Measurements from ENCODE around the gene SNRNP35.
"Not testable (repeated sequence)": the region's sequence is repeated elsewhere in the genome, so short reads cannot be mapped to it uniquely, and the experiment has no call there.

Gene SNRNP35

GRCh38 chr12:123449856-123450255 lies 8.1 kb upstream of the SNRNP35 start:
- DNase-seq = no peak

DNA sequence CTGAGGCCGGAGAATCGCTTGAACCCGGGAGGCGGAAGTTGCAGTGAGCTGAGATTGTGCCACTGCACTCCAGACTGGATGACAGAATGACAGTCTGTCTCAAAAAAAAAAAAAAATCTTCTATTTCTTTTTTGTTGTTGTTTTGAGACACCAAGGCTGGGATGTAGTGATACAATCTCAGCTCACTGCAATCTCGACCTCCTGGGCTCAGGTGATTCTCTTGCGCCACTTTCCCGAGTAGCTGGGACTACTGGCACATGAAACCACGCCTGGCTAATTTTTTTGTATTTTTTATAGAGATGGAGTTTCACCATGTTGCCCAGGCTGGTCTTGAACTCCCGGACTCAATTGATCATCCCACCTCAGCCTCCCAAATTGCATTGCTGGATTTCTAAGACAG lies 7.3 kb upstream of the SNRNP35 start:
- no peak for DNase-seq

DNA sequence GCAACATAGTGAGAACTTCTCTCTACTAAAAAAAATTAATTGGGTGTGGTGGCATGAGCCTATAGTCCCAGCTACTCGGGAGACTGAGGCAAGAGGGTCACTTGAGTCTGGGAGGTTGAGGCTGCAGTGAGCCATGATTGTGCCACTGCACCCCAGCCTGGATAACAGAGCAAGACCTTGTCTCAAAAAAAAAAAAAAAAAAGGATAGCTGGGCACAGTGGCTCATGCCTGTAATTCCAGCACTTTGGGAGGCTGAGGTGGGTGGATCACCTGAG lies 5.7 kb upstream of the SNRNP35 start:
- DNase-seq = not testable (repeated sequence)

DNA sequence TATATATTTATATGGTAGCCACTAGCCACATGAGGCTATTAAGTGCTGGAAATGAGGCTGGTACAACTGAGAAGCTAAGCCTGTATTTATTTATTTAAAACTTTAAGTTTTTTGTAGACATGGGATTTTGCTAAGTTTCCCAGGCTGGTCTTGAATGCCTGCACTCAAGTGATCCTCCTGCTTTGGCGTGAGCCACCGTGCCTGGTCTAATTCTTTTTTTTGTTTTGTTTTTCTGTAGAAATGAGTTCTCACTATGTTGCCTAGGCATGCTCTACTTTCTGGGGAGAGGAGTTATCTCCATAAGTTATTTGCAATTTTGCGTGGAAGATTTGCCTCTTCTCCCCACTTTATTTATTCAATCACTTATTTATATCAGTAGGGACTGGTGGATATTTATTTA lies 4.8 kb upstream of the SNRNP35 start:
- DNase-seq = no peak

- DNase-seq = not testable (repeated sequence)
Observed at GRCh38 chr12:123463174-123463573, 5.2 kb downstream of the SNRNP35 start.

GRCh38 chr12:123465084-123465483 lies 7.1 kb downstream of the SNRNP35 start:
- DNase-seq = no peak

- DNase-seq = no peak
Observed at GRCh38 chr12:123468786-123469185, 10.8 kb downstream of the SNRNP35 start.

DNA sequence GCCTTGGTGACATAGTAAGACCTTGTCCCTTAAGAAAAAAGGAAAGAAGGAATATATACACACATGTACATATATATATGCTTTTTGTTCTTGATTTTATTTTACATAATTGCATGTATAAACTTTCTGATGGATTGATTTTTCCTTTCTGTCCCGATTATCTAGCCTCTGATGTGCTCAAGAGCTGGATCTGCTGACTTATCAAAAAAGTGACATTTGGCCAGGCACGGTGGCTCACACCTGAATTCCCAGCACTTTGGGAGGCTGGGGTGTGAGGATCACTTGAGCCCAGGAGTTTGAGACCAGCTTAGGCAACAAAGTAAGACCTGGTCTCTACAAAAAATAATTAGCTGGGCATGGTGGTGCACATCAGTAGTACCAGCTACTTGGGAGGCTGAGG lies 12.0 kb downstream of the SNRNP35 start:
- no peak for DNase-seq

DNA sequence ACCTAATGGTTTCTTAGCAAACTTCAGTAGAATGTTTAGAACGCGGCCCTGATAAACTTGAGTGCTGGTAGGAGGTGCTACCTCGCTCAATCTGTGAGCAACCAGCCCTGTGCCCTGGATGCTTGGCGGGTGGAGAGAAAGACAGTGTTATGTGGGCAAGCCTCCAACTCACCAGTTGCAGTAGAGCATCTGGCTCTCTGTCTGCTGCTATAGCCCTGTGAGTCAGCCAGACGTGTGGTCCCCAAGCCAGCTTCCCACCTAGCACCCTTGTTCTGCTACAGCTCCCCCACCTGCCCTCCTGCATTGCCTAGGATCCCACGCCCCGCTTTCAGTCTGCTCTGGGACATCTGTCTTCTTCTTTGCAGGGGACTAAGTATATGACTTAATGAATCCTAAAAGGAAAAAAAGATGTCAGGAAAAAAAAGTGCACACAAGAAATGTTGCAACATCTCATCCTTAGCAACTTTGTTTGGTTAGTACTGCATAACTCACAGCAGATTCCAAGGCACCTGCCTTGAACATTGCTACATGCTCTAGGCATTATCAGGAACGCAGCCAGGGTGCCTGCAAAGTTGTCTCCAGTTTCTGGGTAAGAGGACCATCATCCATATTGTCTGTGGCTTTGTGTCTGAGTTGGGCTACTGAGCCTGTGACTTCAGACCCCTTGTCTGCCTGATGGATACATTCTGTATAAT lies 13.6 kb downstream of the SNRNP35 start:
- no peak for DNase-seq

DNA sequence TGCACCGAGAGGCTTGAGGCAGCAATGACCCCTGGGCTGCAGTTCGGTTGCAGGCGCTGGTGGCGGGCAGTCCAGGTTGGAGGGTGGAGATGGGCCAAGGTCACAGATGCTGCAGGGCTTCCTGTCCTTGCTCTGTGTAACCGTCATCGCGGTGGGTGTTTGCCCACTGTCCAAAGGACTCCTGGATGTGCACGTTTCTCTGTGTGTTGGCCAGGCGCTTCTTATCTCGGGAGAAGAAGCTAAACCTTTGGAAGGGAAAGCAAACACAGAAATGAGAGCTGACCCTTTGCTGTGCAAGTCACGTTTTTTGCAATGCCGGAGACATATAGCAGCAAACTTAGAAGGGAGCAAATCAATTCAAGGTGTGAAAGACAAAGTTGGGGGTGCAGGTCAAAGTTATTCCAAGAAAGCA lies 14.5 kb downstream of the SNRNP35 start:
- no peak for DNase-seq

- no peak for DNase-seq
Observed at GRCh38 chr12:123474485-123475245, 16.7 kb downstream of the SNRNP35 start.

GRCh38 chr12:123475246-123475703 lies 17.3 kb downstream of the SNRNP35 start:
- DNase-seq = no peak

DNA sequence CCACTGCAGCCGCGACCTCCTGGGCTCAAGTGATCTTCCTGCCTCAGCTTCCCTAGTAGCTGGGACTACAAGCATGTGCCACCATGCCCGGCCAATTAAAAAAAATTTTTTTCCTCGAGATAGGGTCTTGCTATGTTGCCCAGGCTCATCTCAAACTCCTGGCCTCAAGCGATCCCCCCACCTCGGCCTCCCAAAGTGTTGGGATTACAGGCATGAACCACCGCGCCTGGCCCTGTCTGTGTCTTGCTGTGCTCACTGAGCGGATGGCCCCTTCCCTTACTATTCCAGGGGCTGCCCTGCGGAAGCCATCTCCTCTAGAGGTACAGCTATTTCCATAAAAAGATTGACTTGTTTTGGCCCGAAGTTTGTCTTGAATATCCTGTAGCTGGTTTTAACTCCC lies 20.1 kb downstream of the SNRNP35 start:
- no peak for DNase-seq

- DNase-seq = no peak
Observed at GRCh38 chr12:123478762-123479161, 20.8 kb downstream of the SNRNP35 start.

DNA sequence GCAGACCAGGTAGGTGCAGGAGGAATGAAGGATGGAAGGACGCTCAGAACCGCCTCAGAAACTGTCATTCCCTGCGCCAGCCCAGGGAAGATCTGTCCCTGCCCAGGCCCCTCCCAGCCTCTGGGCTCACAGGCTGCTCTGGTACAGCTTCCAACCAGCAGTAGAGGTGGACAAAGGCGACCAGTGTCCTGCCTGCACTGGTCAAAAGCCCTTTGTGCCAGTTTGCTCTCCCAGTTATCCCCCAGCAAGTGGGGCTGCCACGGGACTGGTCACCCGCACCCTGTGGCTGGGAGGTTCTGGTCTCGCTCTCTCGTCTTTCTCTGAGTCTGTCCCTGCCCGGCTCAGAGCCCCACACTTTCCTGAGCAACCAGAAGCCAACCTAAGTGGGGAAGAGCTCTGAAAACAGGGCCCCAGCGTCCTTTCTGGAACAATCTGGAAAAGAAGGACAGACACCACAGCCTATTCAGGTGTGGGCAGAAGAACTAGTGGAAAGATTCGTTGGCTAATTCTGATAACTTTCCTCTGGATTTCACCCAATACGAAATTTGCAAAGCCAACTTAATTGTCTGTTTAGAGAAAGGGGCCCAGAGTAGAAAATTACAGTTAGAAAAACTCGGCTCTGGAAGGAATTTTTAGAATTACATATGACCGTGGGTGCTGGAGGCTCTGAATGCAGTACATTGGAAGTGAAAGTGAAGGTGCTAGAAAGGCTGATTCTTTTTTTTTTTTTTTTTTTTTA lies 21.7 kb downstream of the SNRNP35 start:
- no peak for DNase-seq

DNA sequence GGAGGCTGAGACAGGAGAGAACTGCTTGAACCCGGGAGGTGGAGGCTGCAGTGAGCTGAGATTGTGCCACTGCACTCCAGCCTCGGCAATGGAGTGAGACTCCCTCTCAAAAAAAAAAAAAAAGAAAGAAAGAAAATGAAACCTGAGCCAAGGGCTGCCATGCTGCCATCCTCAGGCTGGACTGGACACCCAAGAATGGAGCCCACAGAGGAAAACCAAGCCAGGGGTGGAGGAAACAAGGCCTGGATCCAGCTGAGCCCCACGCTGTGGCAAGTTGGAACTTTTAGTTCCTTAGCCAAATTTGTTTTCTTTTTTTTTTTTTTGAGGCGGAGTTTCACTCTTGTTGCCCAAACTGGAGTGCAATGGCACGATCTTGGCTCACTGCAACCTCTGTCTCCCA lies 23.3 kb downstream of the SNRNP35 start:
- DNase-seq = not testable (repeated sequence)

DNA sequence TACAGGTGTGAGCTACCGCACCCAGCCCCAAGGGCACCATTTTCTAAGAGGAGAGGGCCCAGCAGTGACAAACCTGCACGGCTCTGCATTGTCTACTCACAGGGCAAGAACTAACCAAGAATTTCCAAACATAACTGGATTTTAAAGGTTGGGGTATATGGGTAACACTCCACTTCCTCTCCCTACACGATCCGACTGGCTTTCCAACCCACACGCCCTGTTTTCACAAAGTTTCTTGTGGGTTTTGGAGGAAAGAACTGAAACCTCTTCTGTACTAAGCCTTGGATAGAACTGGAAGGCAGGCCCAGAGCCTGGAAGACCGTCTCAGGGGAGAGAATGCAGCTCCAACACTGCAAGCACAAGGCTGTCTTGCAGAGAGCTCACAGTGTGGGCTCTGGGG lies 24.9 kb downstream of the SNRNP35 start:
- DNase-seq = no peak

- DNase-seq = no peak
Observed at GRCh38 chr12:123483602-123484248, 25.8 kb downstream of the SNRNP35 start.

GRCh38 chr12:123485756-123486155 lies 27.8 kb downstream of the SNRNP35 start:
- no peak for DNase-seq

GRCh38 chr12:123487428-123487827 lies 29.5 kb downstream of the SNRNP35 start:
- no peak for DNase-seq

DNA sequence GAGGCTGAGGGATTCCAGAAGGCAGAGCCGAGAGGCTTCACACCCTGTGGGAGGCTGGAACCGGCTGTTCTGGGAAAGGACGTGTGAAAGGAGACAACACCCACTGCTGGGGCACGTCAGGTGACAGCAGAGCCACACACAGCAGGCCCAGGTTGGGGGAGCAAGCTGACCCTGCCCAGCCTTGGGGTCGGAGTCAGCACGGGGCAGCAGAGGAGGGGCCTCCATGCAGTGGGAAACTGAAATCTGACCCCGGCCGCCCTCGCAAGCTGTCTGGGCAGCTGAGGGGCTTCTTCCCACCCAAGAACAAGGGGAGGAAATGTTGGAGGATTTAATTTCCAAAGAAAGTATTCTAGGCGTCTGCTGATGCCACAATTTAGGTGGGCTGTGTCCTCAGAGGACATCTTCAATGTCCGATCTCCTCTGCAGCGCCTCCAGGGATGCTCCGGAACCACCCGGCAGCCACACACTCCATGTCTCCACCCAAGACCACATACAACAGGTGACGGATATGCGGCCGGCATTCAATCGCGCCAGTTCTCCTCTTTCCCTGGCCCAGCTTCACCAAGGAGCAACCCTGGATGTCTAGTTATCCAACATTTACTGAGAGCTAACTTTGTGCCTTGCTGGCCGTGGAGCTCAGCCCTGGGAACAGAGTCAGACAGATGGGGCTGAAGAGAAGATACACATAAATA lies 30.7 kb downstream of the SNRNP35 start:
- DNase-seq = no peak

- DNase-seq = no peak
Observed at GRCh38 chr12:123489580-123489979, 31.6 kb downstream of the SNRNP35 start.

- DNase-seq = no peak
Observed at GRCh38 chr12:123490089-123490488, 32.1 kb downstream of the SNRNP35 start.

Data from NCI-H2029 treated with DMSO at 0.1 percent for 48 hours (cell line).